ENCODE results near the gene SNTG2. TPM values are rescaled to one million over a fixed set of nuclear protein-coding genes. Genes with fewer than 3 reads are reported as not detected.

Gene SNTG2
- total and polyA plus RNA-seq, 2 donors (not counting 3 experiments of a cell fraction or from before 2014, with no cell fraction given), result not detected

- no peaks in the 10 kb centered on the region for H3K27me3 ChIP-seq (ENCODE audit: control insufficient read depth in 2 of 2, insufficient read depth in 2 of 2, low read length in 2 of 2)
- no peaks in the 10 kb centered on the region for H3K36me3 ChIP-seq (ENCODE audit: control insufficient read depth in 2 of 2, extremely low read depth in 1 of 2, insufficient read depth in 2 of 2, low read length in 2 of 2)
- peaks cover 4% of the 10 kb centered on the region for H3K9me3 ChIP-seq (replicated peaks; ENCODE audit: control insufficient read depth, insufficient read depth, low read length)
- H3K9ac ChIP-seq (replicated peaks; ENCODE audit: extremely low read depth, insufficient read depth, low read length), result no peak overlapping the region
- no peaks in the 10 kb centered on the region for H3K9me1 ChIP-seq (replicated peaks; ENCODE audit: control insufficient read depth, extremely low read depth, insufficient read depth, low read length)
- dilution Hi-C loops (cut with MboI; ENCODE audit: extremely low pct_ligation_motif_present, low sequenced_read_pairs), result no loop called here
- FAIRE-seq (no peak), DNase-seq (ENCODE audit: low read depth, low spot score) (no peak)
- no peak overlapping the region for H3K27ac ChIP-seq (ENCODE audit: insufficient read depth, low read depth, low read length)
- no peak overlapping the region for H3K4me2 ChIP-seq (ENCODE audit: insufficient read depth, low read length)
- BruUV-seq (replicated peaks), result no TSS peak
- POLR2A ChIA-PET, result no interaction called here
- no peak overlapping the region for H2AFZ ChIP-seq (ENCODE audit: low read depth, low read length)
- no peak for TF ChIP-seq EZH2 (IDR thresholded peaks at IDR 0.05; ENCODE audit: borderline replicate concordance, low read depth, low read length, severe bottlenecking)
- no peak for TF ChIP-seq POLR2AphosphoS5 (IDR thresholded peaks at IDR 0.05; ENCODE audit: insufficient read depth, low read depth, low read length)
- TF ChIP-seq JUN (IDR thresholded peaks at IDR 0.05; ENCODE audit: borderline replicate concordance, insufficient read depth, insufficient read length, low read depth), result no peak
- TF ChIP-seq MYC (IDR thresholded peaks at IDR 0.05; ENCODE audit: low read depth, low read length), result no peak
- TF ChIP-seq POLR2A (IDR thresholded peaks at IDR 0.05; ENCODE audit: low read depth, low read length), result no peak
- no peak for TF ChIP-seq FOS (IDR thresholded peaks at IDR 0.05; ENCODE audit: borderline replicate concordance, insufficient read depth, low read length)
- TF ChIP-seq MAX (IDR thresholded peaks at IDR 0.05; ENCODE audit: insufficient read depth, insufficient read length), result no peak
- TF ChIP-seq CTCF (IDR thresholded peaks at IDR 0.05; ENCODE audit: extremely low read depth in 1 of 2, insufficient read depth in 1 of 2, low read depth in 1 of 2, low read length in 2 of 2), result no peak
- no peak for TF ChIP-seq GATA2 (IDR thresholded peaks at IDR 0.05; ENCODE audit: insufficient read depth, insufficient read length, low read depth, low read length)
- no peaks in the 10 kb centered on the region for H4K20me1 ChIP-seq (replicated peaks; ENCODE audit: control insufficient read depth, extremely low read depth, insufficient read depth, low read length)
- no peaks in the 10 kb centered on the region for H3K4me1 ChIP-seq (ENCODE audit: control insufficient read depth, extremely low read depth, insufficient read depth, low read length)
- no peaks in the 10 kb centered on the region for H3K79me2 ChIP-seq (ENCODE audit: control insufficient read depth, insufficient read depth, low read length)
- no peak overlapping the region for H3K4me3 ChIP-seq (replicated peaks in 1 of 3; ENCODE audit: insufficient read depth in 1 of 3, low read depth in 1 of 3, low read length in 3 of 3)
- CTCF ChIA-PET, result no interaction called here
- intact Hi-C loops (cut with micrococcal nuclease), result no loop called here
Observed at GRCh38 chr2:985317-985898, 34.8 kb downstream of the SNTG2 start.
